Body of pancreas (tissue), 4 donors: ENCODE results near the gene NME2. TPM values are rescaled to one million over a fixed set of nuclear protein-coding genes. Genes with fewer than 3 reads are reported as not detected.
A peak's percentile ranks its signal among the peaks of the same experiment; 100 is the strongest.

ENCODE experiments used
- ATAC-seq: fragments of 150-250 bp; one replicate; pipeline ENCODE4 v1.9.1; 2016
- DNase-seq, 4 donors: peaks; one replicate each; pipeline ENCODE4 v3.0.0-alpha.2; 2019
- H3K27ac ChIP-seq, 4 donors: fragments of 200-600 bp; sonication (generic); 1 replicate in 3 of 4; 2 replicates in 1 of 4; pipeline versions ENCODE4 v1.5.1 to v1.6.1; 2016 to 2019; ENCODE audit warnings: mild to moderate bottlenecking in 1 of 4, mixed read lengths in 1 of 4, moderate library complexity in 1 of 4
- H3K27me3 ChIP-seq, 2 donors: fragments of 200-600 bp; sonication (generic); one replicate each; pipeline ENCODE4 v1.6.0; 2016; ENCODE audit warnings: mild to moderate bottlenecking in 1 of 2
- H3K36me3 ChIP-seq, 2 donors: fragments of 200-600 bp; sonication (generic); replicated peaks in 1 of 2; 2 replicates each; pipeline ENCODE4 v1.5.1; 2016; ENCODE audit warnings: low read depth in 2 of 2; ENCODE audit not compliant: insufficient read depth in 1 of 2
- H3K4me1 ChIP-seq: fragments of 200-600 bp; sonication (generic); one replicate; pipeline ENCODE4 v1.6.0; 2016
- H3K4me3 ChIP-seq, 2 donors: fragments of 200-600 bp; sonication (generic); 1 replicate in 1 of 2; 2 replicates in 1 of 2; pipeline ENCODE4 v1.5.1; 2016 to 2019
- H3K9me3 ChIP-seq, 3 donors: fragments of 200-600 bp; sonication (generic); 1 replicate in 2 of 3; 2 replicates in 1 of 3; pipeline ENCODE4 v1.5.1; 2016
- CTCF ChIP-seq, 7 experiments: fragments of 450-650 bp in 4 of 7; fragments of 200-600 bp in 3 of 7; sonication (generic) in 3 of 7; IDR thresholded peaks; one replicate each; pipeline ENCODE4 v1.5.1; 2016 to 2019; ENCODE audit warnings: antibody characterized with exemption in 7 of 7
- POLR2A ChIP-seq, 3 donors: fragments of 450-650 bp; IDR thresholded peaks; one replicate each; pipeline ENCODE4 v1.6.1; 2016; ENCODE audit warnings: antibody characterized with exemption in 3 of 3, mild to moderate bottlenecking in 2 of 3
- WGBS, 2 donors: methylation state at CpG; one replicate each; pipeline ENCODE4 v1.1.5; 2017; 5-methylcytosine and 5-hydroxymethylcytosine counted together
- intact Hi-C: fragments of 100-400 bp; cut with DNase I; formaldehyde crosslinking; loops from one replicate; pipeline ENCODE4 v1.15.1; 2023
- total RNA-seq, 2 donors: library from RNA; depleted of rRNA; stranded (reverse); fragments of >200 nt; gene quantifications; one replicate each; pipeline ENCODE4 v1.1.0, GENCODE V29; 2016

Gene NME2
- 100 to 1,000 TPM; 108 to 172 TPM for total RNA-seq

DNA sequence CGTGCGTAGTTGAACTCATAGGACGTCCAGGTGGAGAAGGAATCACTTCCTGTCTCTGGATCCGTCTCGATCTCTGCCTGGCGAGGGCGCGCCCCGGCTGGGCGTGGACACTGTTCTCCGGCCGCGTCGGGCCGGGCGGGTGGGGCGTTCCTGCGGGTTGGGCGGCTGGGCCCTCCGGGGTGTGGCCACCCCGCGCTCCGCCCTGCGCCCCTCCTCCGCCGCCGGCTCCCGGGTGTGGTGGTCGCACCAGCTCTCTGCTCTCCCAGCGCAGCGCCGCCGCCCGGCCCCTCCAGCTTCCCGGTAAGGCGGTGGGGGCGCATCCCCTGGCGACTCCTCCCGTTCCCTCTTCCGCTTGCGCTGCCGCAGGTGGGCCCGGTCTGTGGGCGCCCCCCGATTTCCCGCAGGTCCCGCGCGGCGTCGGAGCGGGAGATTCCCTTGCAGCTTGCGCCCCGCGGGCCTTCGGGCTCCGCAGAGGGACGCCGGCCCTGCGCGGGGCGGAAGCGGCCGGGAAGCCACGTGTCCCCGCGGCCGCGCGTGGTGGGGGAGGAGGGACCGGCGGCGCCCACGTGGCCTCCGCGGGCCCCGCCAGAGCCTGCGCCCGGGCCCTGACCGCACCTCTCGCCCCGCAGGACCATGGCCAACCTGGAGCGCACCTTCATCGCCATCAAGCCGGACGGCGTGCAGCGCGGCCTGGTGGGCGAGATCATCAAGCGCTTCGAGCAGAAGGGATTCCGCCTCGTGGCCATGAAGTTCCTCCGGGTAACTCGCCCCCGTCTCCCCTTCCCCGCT lies at the start of gene NME2:
TSS of gene NME2 (plus strand) at position 214 of the 789 bp plus-strand sequence. CDS start at position 634, 420 bp downstream.
- intact Hi-C loops: no loop called here
- DNase-seq (peak; percentile 92 to 93 (median 92)), ATAC-seq (peak; percentile 95)
- Histone ChIP-seq H3K9me3 (no peaks in the 10 kb centered on the region), H3K4me3 (peak within 1 kb of the TSS; percentile 46 to 85), H3K36me3 (peaks cover 7 to 26% of the 10 kb centered on the region in 2 donors), H3K27ac (peak within 1 kb of the TSS; percentile 85 to 96 (median 94)), H3K4me1 (peaks cover 15% of the 10 kb centered on the region), H3K27me3 (no peaks in the 10 kb centered on the region)
- 0% methylated on average over 2 to 96 of the region's 98 CpGs for WGBS, 2 donors
- TF ChIP-seq CTCF (IDR thresholded peaks at IDR 0.05) (no peak), POLR2A (IDR thresholded peaks at IDR 0.05) (peak in 2 of 3 donors; percentile 42 to 77)

- Histone ChIP-seq H3K4me3 (peak overlapping the region in 1 of 2 donors; percentile 89), H3K4me1 (peaks cover 61% of the 10 kb centered on the region), H3K9me3 (no peaks in the 10 kb centered on the region), H3K36me3 (no peaks in the 10 kb centered on the region), H3K27me3 (no peaks in the 10 kb centered on the region), H3K27ac (peak overlapping the region; percentile 94 to 100 (median 98))
- DNase-seq: peak; percentile 91 to 96 (median 94)
- intact Hi-C loops: no loop called here
- 15 to 18% methylated on average over 14 of the region's 14 CpGs for whole genome bisulfite sequencing, 2 donors
- peak in 2 of 3 donors; percentile 64 to 67 for TF ChIP-seq POLR2A (IDR thresholded peaks at IDR 0.05)
- TF ChIP-seq CTCF (IDR thresholded peaks at IDR 0.05): peak in 4 of 7 experiments; percentile 4 to 18 (median 4)
- peak; percentile 26 for ATAC-seq
Observed at GRCh38 chr17:51118330-51119195, 47.6 kb upstream of the NME2 start.

DNA sequence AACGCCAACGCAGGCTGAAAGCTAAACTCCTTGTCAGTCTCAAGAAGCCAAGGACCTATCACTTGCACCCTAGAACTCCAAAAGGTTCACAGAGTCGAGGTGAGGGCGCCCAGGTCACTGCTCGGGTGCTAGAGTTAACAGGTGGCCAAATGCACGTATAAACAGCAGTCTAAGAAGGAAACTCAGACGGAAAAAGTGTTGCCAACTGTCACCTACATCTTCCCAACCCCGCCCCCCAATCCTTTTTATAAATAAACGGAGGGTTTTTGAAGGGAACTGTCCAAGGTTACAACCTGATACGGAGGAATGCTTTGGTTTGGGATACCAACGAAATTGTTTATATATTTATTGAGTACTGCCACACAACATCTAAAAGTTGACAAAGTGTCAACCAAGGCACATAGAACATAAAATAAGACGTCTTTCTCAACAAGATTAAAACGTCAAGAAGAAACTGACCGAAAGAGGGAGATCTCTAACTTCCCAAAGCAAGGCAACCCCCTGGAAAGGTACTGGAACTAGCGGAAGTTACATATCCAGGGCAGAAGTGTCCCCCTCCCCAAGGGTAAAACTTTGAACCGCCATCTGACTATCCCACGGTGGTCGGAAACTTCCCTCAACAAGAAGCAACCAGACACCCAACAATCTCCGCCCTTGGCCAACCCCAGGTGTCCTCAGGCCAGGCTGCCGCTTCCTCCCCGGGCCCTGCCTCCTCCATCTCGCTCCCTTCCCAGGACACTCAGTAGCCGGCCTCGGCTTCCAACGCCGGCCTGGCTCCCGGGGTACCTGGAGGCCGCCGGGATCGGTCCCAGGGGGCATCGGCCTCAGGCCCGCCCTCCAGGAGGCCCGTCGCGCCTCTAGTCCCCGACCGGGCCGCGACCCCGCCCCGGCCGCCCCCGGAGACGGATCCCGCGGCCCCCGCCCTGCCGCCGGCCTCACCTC lies 46.5 kb upstream of the NME2 start:
- WGBS, 2 donors: 0 to 1% methylated on average over 22 to 48 of the region's 49 CpGs
- peak overlapping the region; percentile 94 to 100 (median 98) for H3K27ac ChIP-seq
- TF ChIP-seq CTCF (IDR thresholded peaks at IDR 0.05) (peak in 3 of 7 experiments; percentile 16 to 33 (median 28)), POLR2A (IDR thresholded peaks at IDR 0.05) (peak in 2 of 3 donors; percentile 60 to 69)
- H3K4me3 ChIP-seq: peak overlapping the region; percentile 83 to 89
- H3K36me3 ChIP-seq: no peaks in the 10 kb centered on the region
- DNase-seq (peak; percentile 48 to 69 (median 57)), ATAC-seq (no peak)
- intact Hi-C loops: no loop called here
- no peaks in the 10 kb centered on the region for H3K9me3 ChIP-seq
- peaks cover 51% of the 10 kb centered on the region for H3K4me1 ChIP-seq
- H3K27me3 ChIP-seq: no peaks in the 10 kb centered on the region

DNA sequence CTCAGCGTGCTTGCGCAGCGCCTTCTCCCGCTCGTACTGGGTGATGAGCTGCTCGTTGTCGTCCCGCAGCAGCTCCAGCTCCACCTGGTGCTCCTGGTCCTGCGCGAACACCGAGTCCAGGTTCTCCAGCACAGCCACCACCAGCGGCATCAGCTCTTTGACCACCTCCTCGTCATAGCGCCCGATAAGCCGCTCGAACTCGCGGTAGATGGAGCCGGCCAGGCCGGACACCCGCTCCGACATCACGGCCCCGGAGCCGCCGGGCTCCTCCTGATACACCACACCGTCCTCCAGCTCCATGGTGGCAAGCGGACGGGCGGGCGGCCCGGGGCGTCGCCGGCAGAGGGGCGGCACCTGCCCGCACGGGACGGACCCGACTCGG lies 45.9 kb upstream of the NME2 start:
- no peak for TF ChIP-seq POLR2A (IDR thresholded peaks at IDR 0.05)
- TF ChIP-seq CTCF (IDR thresholded peaks at IDR 0.05): peak in 1 of 7 experiments; percentile 4
- ATAC-seq: peak; percentile 8
- Histone ChIP-seq H3K36me3 (no peaks in the 10 kb centered on the region), H3K27me3 (no peaks in the 10 kb centered on the region), H3K9me3 (no peaks in the 10 kb centered on the region), H3K27ac (peak overlapping the region; percentile 94 to 100 (median 98)), H3K4me3 (peak overlapping the region; percentile 83 to 89), H3K4me1 (peaks cover 53% of the 10 kb centered on the region)
- intact Hi-C loops: no loop called here
- WGBS, 2 donors: 0% methylated on average over 41 of the region's 42 CpGs; no CpG with 5 or more reads in 1 of the 2 donors
- peak in 3 of 4 donors; percentile 60 to 72 (median 67) for DNase-seq
